ENCODE results near the gene TLR10.
"Not testable (repeated sequence)": the region's sequence is repeated elsewhere in the genome, so short reads cannot be mapped to it uniquely, and the experiment has no call there.

TLR10 gene, protein sequence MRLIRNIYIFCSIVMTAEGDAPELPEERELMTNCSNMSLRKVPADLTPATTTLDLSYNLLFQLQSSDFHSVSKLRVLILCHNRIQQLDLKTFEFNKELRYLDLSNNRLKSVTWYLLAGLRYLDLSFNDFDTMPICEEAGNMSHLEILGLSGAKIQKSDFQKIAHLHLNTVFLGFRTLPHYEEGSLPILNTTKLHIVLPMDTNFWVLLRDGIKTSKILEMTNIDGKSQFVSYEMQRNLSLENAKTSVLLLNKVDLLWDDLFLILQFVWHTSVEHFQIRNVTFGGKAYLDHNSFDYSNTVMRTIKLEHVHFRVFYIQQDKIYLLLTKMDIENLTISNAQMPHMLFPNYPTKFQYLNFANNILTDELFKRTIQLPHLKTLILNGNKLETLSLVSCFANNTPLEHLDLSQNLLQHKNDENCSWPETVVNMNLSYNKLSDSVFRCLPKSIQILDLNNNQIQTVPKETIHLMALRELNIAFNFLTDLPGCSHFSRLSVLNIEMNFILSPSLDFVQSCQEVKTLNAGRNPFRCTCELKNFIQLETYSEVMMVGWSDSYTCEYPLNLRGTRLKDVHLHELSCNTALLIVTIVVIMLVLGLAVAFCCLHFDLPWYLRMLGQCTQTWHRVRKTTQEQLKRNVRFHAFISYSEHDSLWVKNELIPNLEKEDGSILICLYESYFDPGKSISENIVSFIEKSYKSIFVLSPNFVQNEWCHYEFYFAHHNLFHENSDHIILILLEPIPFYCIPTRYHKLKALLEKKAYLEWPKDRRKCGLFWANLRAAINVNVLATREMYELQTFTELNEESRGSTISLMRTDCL

GRCh38 chr4:38782452-38783108 lies at the start of gene TLR10:
Gene TLR10, minus strand, starts transcription at chr4:38782990. Its CDS starts 7,400 bp downstream, at chr4:38775590.
- DNase-seq: no peak

DNA sequence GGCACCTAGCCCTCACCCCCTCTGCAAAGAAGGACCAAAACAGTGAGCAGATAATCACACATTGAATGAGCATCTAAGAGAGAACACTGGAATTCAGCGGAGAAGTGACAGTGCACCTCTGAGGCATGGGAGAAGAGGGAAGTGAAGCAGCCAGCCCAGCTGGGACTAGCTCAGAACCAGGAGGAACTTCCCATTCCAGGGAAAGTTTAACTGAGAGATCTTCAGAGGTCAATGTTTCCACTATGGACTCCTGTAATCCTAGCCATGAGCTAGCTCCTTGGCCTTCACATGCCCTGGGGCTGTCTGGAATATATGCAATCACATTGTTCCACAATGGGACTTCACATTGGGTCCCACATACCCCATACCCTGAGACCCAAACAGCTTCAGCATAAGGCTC lies 49.4 kb upstream of the TLR10 start:
- DNase-seq: no peak

- DNase-seq: no peak
These were observed 48.9 kb upstream of the TLR10 start for GRCh38 chr4:38831653-38832052.

DNA sequence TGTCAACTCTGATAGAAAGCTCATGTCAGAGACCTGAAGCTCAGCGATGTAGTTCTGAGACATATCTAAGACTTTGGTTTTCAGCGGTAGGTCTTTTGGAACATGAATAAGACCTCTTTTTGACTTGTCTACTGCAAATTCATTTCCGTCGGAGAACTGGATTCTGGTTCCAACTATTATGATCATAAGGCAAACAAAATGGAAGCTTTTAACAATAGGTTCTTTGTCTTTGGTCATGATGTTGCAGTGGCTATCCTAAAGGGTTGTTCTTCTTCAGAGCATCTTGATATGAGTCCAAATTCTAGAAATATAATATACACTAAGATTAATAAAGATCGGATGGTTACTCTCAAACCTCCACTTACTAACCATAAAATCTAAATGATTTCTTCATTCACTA lies 46.4 kb upstream of the TLR10 start:
- DNase-seq: no peak

DNA sequence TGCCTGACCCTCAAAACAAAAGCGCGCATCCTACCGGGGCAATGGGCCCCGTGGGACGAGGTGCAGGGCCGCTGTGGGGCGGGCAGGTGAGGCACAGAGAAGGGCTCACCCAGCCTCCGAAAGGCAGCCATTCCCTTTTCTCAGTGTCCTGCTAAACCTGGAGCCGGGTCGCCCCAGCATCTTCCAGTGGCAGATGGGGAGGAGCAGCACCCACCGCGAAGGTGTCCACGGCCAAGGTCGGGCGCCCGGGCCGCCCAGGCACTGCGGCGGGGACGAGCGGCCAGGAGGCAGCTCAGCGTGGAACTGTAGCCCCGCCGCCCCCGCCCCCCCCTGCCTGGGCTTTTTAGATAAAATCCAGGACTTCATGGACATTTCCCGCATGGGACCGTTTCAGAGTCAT lies 41.0 kb upstream of the TLR10 start:
- DNase-seq: no peak

- DNase-seq: no peak
These were observed 40.0 kb upstream of the TLR10 start for GRCh38 chr4:38822748-38823303.

GRCh38 chr4:38821739-38822138 lies 38.9 kb upstream of the TLR10 start:
- no peak for DNase-seq

- no peak for DNase-seq
These were observed 37.7 kb upstream of the TLR10 start for GRCh38 chr4:38820329-38821061.

DNA sequence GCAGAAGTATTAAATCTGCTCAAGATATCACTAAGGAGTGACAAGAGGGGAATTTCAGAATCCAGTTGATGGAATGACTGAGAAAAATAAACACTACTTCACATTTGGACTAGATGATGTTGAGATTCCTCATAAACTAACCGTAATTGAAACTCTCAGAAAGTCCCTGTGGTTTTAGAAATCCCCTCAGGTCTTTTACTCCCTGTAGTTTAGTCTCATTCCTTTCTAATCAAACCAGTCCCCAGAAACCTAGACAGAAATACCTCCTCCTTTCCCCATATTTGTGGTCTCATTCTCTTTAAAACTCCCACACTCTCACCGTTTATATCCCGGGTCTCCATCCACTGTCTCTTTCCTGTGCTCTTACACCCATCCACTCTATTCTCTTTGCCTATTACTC lies 36.8 kb upstream of the TLR10 start:
- peak; percentile 16 for DNase-seq

GRCh38 chr4:38818441-38818976 lies 35.7 kb upstream of the TLR10 start:
- DNase-seq: no peak

DNA sequence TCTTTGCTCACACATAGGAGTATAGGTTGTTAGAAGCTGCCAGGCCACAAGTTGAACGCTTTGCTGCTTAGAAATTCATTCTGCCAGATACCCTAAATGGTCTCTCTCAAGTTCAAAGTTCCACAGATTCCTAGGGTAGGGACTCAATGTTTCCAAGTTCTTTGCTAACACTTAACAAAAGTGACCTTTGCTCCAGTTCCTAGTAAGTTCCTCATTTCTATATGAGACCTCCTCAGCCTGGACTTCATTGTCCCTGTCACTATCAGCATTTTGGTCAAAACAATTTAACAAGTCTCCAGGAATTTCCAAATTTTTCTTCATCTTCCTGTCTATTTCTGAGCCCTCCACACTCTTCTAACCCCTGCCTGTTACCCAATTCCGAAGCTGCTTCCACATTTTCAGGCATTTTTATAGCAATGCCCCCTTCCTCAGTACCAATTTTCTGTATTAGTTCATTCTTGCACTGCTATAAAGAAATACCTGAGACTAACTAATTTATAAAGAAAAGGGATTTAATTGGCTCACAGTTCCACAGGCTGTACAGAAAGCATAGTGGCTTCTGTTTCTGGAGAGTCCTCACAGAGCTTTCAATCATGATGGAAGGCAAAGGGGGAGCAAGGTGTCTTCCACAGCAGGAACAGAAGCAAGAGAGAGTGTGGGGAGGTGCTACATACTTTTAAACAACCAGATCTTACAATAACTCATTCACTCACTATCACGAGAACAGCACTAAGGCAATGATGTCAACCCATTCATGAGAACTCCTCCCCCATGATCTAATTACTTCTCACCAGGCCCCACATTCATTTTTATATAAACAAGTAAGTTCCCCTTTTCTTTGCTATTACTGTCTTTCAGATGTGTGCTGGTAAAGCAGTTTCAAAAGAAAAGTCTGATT lies 33.3 kb upstream of the TLR10 start:
- no peak for DNase-seq

DNA sequence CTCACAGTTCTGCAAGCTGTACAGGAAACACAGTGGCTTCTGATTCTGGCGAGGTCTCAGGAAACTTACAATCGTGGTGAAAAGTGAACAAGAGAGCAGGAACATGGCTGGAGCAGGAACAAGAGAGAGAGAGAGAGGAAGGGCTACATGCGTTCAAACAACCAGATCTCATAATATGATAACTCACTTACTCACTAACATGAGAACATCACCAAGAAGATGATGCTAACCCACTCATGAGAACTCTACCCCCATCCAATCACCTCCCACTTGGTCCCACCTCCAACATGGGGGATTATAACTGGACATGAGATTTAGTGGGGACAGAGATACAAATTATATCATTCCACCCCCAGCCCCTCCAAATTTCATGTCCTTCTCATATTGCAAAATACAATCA lies 31.6 kb upstream of the TLR10 start:
- DNase-seq: no peak

DNA sequence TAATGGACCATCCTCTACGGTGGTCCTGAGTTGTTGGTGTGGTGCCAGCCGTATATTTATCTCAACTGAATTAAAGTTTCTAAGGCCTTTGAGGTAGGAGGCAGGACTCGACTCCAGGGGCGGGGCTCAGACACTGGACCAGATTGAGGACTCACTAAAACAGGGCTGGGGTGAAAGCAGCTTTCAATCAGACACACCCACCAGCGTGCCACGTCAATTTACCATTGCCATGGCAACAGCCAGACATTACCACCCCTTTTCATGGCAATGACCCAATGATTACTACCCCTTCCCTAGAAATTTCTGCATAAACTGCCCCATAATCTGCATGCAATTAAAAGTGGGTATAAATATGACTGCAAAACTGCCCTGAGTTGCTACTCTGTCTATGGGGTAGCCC lies 28.5 kb upstream of the TLR10 start:
- DNase-seq: no peak

DNA sequence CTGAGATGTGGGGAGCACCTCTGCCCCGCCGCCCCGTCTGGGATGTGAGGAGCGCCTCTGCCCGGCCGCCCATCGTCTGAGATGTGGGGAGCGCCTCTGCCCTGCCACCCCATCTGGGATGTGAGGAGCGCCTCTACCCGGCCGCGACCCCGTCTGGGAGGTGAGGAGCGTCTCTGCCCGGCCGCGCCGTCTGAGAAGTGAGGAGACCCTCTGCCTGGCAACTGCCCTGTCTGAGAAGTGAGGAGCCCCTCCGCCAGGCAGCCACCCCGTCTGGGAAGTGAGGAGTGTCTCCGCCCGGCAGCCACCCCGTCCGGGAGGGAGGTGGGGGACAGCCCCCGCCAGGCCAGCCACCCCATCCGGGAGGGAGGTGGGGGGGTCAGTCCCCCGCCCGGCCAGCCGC lies 24.7 kb upstream of the TLR10 start:
- not testable (repeated sequence) for DNase-seq

DNA sequence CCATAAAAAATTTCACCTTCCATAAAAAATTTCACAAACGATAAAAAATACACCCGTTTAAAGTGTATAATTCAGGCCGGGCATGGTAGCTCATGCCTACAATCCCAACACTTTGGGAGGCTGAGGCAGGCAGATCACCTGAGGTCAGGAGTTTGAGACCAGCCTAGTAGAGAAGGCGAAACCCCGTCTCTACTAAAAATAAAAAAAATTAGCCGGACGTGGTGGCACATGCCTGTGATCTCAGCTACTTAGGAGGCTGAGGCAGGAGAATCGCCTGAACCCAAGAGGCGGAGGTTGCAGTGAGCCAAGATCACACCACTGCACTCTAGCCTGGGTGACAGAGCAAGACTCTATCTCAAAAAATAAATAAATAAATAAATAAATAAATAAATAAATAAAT lies 23.5 kb upstream of the TLR10 start:
- DNase-seq: not testable (repeated sequence)

DNA sequence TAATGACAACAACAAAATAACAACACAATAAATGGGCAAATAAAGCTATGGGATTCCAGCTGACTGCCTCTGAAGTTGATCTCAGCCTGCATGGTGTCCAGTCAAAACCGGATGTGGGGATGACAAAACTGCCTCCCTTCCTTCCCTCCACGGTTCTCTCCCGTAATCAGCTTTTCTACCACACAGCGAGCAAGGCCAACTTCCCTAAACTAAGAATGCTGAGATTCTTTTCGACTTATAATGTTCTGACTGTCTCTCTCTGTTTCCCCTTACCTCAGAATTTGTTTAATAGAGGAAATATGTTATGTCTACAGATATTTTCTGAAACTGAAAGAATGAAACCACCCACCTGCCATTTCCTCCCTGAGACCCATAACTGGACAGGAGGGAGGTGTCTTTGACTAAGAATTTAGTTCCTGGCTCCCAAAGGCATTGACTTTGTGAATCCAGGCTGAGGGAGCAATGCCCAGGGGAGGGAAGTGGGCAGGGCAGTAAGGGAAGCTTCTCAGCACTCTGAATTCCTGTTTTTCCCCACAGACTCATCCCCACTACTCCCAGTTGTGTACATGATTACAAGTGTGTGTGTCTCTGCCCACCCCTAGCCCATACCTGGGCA lies 22.8 kb upstream of the TLR10 start:
- DNase-seq: no peak

- no peak for DNase-seq
These were observed 22.0 kb upstream of the TLR10 start, which contains the start of gene TLR1 for GRCh38 chr4:38804654-38805295. Gene TLR1, minus strand, starts transcription at chr4:38804791. Its CDS starts 5,960 bp downstream, at chr4:38798831.

DNA sequence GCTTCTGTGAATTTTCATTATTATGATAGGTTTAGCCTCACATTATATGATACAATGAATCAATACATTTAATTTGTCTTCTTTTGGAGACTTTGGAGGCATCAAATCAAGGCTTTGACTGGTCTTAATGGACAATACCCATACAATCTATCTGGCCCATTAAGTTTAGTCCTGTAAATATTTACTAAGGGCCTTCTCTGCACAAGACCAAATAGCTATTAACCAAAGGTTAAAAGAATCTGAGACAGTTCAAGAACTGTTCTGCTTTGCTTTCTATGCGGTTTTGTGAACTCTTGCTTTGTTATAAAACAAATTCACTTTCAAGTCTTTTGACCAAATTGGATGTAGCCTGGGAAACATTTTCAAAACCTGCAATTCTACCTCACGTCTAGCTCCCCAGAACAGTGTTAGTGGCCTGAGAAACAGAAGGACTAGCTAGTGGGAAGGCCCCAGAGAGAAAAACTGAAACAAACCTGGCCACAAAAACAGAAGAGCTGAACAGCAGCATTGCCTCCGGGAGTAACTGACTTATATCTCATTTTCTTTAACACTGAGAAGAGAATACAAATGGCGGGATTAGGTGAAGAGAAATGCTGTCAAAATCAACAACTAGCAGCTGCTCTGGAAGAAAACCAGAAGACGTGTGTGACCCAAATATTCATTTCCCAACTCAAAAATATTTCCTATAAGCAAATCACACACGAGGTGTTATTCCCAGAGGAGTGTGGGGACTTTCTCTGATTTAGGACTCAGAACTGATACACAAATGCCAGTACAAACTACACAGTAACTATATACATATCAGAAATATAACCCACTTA lies 21.3 kb upstream of the TLR10 start:
- DNase-seq: no peak

Data from T1000 (cell line).